DND-41 (cell line): ENCODE data around the gene HSCB.

ENCODE experiments used
- EZH2 ChIP-seq: IDR thresholded peaks from 3 replicates; pipeline ENCODE4 v1.6.1; 2012; ENCODE audit warnings: borderline replicate concordance, low read depth, mild to moderate bottlenecking, moderate library complexity, low read length, inconsistent platforms; ENCODE audit not compliant: severe bottlenecking
- TF ChIP-seq, protein P1 (sequence below): IDR thresholded peaks from 2 replicates; pipeline ENCODE4 v1.5.1; 2012; ENCODE audit warnings: borderline replicate concordance, low read length, moderate library complexity, mild to moderate bottlenecking; ENCODE audit not compliant: poor library complexity, severe bottlenecking; ENCODE audit errors: extremely low read depth

DNA sequence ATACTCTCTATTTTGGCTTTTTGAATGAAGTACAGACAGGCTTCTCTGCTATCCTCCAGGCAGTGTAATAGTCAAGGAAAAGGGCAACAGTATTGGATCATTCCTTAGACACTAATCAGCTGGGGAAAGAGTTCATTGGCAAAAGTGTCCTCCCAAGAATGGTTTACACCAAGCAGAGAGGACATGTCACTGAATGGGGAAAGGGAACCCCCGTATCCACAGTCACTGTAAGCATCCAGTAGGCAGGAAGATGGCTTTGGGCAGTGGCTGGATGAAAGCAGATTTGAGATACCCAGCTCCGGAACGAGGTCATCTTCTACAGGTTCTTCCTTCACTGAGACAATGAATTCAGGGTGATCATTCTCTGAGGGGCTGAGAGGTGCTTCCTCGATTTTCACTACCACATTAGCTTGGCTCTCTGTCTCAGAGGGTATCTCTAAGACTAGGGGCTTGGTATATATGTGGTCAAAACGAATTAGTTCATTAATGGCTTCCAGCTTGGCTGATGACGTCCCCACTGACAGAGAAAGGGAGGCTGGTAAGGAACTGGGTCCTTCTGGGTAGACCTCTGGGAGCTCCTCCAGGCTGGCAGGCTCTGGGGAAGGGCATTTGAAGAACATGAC lies 53.3 kb downstream of the HSCB start:
- TF ChIP-seq, protein P1, sequence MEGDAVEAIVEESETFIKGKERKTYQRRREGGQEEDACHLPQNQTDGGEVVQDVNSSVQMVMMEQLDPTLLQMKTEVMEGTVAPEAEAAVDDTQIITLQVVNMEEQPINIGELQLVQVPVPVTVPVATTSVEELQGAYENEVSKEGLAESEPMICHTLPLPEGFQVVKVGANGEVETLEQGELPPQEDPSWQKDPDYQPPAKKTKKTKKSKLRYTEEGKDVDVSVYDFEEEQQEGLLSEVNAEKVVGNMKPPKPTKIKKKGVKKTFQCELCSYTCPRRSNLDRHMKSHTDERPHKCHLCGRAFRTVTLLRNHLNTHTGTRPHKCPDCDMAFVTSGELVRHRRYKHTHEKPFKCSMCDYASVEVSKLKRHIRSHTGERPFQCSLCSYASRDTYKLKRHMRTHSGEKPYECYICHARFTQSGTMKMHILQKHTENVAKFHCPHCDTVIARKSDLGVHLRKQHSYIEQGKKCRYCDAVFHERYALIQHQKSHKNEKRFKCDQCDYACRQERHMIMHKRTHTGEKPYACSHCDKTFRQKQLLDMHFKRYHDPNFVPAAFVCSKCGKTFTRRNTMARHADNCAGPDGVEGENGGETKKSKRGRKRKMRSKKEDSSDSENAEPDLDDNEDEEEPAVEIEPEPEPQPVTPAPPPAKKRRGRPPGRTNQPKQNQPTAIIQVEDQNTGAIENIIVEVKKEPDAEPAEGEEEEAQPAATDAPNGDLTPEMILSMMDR: no peak
- TF ChIP-seq EZH2: no peak
